Fibroblast of skin of scalp (primary cell): Measurements from ENCODE around the gene RPL23. TPM values are rescaled to one million over a fixed set of nuclear protein-coding genes. Genes with fewer than 3 reads are reported as not detected.

ENCODE experiments used
- DNase-seq: peaks from one replicate; pipeline ENCODE4 v3.0.0-alpha.2; 2013
- polyA plus RNA-seq, 2 experiments: library from polyadenylated mRNA; unstranded; fragments of 120-200 nt; gene quantifications; one replicate each; pipeline ENCODE4 v1.2.1, GENCODE V29; 2013; ENCODE audit not compliant: insufficient read length in 2 of 2

RPL23 gene
- 1,805 TPM for polyA plus RNA-seq (2013, experiment 1 of 2; ENCODE audit: insufficient read length)
- 1,721 TPM for polyA plus RNA-seq (2013, experiment 2 of 2; ENCODE audit: insufficient read length)

DNA sequence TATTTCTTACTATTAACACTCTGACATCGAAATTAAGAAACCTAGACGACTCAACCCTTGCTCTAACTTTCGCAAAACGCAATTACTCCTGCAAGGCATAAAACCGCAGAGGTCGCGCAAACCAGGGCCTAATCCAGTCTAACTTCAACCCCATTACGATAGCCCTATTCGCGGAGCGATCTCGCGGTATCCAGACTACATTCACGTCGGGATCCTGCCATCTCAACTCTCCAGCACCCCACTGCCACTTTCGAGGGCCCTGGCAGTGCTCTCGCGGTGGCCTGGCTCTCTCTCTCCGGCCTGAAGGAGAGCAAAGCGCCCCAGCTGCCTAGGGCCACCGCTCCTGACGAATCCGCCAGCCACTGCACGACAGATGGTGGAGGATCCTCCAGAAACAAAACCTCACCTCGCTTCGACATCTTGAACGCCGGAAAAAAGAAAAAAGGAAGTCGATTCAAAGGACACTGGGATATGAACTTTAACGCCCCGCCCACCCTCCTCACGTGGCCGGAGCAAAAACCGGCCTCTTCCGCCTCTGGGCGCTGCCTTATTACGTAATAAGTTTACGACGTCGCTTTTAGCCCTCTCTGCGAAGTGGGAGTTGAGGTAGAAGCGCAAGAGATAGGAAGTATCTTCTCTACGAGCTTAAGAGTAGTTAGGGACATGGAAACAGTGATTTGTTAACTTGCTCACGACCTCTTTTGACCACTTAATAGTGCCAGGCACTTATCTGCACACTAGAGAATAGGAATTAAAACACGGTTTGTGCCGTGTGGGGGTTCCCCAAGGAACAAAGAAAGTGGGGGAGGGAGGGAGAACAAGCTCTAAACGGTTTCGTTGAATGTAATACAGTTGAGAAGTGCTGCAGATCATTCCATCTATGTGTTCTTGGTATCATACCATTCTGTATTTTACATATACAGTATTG is at the start of gene RPL23:
Gene RPL23 (minus strand): TSS at position 430 of the 928 bp plus-strand sequence. CDS start 11 bp downstream, at position 419.
- DNase-seq, result peak; percentile 98

DNA sequence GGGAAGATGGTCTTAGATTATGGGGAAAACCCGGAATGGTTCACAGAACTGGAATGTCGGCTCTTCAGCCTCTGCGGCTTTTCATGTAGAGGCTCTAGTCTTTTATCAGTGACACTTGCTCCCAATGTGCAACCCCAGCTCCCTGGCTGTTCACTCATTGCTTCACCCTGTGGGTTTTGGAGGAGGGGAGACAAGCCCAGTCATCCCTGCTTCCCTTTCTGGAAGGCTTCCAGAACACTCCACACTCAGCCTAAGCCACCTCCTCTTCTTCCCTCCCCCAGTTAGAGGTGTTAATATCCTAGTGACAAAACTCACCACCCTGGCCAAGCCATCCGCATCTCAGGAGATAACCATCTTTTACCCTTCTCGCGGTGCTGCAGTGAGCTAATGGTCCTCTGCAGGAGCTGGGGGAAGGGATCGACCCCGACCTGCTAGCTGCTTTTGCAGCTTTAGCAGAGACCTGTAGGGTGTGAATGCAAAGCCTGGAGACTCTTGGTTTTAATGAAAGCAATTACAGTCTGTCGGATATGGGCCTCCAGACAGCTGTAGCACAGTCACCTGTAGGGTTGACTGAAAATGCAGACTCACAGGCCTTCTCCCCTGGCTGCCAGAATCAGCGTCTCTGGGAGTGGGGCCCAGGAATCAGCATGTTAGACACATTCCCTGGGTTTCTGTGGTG is 47.6 kb upstream of the RPL23 start:
- peak; percentile 97 for DNase-seq

DNA sequence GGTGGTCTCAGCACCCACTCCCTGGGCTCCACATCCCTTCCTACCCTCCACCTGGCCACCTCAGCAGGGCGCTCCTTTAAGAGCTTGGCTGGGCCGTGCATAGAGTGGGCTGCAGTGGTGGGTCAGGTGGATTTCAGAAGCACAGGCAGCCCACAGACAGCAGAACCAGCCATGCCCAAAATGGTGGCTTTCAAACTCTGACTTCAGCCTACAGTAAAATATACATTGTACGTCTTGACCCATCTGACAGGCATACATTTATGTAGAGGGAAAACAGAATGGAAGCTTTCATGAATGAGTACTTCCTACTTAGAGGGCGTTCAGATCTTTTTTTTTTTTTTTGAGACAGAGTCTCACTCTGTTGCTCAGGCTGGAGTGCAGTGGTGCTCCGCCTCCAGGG is 45.9 kb upstream of the RPL23 start:
- DNase-seq, result no peak

DNA sequence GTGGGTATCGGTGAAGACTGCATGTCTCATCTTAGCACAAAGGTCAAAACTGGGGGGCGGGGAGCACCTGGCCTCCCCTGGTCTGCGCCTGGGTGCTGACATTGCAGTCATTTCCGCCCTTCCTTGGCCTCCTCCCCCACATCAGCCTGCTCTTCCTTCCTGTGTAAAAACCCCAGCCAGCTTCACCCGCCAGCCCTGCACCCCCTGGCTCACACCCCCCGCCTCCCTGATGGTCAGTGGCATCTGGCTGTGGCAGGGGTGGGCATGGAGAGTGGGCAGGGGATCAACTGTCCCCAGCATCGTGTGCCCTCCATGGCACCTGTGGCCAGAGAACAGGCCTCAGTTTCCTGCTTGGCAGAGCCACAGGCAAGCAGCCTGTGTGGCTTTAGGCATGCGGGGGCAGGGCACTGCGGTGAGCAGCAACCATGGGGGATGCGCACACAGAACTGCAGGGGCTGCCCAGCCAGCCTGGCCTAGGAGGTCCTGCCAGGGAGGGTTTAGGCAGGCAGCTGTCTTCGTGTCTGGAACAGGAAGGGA is 45.4 kb upstream of the RPL23 start:
- DNase-seq, result no peak

DNA sequence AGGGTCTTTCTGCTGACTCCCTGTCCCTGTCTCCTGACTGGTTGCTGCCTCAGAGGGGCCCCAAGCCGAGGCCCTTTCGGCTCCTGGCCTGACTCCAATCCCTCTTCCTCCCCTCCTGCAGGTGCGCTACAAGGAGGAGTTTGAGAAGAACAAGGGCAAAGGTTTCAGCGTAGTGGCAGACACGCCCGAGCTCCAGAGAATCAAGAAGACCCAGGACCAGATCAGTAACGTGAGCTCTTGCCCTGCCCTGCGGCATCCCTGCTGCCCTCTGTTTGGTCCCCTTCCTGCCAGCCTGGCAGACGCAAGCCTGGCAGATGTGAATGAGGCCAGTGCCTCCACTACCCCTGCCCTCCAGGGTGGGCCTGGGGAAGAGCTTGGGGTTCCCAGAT is 44.8 kb upstream of the RPL23 start:
- DNase-seq, result no peak

DNA sequence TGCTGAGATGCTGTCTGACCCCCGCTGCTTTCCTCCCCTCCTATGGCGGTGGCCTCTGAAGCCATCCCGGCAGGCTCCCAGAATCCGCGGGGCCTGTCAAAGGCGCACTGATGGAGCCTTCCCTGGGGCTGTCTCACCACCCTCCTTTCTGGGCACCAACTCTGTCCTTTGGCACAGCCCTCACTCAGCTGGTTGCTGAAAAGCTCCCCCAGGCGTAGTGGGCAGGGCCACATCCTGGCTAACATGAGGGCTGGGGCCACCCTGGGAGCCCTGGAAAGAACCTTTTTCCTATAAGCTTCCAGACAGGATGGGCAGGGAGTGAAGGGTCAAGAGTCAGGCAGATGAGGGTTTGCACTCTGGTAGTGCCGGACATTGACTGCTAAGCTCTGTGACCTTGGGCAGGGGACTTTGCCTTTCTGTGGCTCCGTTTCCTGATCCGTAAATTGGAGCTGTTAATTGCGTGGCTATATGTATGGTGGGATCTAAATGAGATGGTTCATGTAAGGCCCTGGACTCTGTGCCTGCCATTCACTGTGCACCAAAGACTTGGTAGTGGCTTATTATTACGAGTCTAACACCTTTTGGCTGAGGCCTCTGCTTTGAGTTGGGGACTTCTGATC is 44.3 kb upstream of the RPL23 start:
- no peak for DNase-seq

DNA sequence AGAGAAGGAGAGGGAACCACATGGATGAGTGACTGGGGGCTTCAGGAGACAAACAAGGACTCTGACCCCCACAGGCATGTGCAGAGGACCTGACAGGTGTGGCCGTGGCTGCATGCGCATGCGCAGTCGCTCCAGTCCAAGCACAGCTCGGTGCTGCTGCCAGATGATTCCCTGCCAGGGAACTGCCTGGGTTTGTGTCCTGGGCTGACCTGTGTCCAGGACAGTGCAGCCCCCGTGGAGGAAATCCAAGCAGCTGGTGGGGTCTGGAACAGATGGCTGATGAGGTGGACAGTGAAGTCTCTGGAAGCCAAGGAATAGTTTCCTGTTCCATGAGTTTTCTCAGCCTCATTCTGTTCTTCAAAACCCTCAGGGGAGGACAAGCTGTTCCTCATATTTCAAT is 43.7 kb upstream of the RPL23 start:
- no peak for DNase-seq

DNA sequence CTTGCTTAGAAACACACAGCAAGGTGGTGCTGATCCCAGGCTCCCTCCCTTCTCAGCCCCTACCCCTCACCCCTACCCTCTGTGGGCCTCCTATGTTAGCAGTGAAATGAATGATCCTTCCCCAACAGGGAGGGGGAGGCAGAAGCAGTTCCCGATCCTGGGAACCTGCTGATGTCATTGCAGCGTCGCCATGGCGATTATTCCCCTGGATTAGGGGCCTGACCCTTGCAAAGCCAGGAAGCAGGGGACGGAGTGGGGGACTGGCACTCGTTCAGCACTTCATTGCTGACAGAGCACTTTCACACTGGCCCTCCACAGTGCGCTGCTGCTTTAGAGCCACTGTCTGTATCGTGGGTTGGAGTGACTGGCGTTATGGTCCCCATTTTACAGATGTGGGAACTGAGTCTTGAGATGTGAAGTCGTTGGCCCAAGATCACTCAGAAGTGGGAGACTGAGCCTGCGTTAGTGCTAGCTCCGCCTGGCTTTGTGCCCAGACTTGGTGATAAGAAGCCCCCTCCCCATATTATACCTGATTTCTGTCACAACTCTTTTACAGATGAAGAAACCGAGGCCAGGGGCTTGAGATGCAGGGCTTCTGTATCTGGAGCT is 42.9 kb upstream of the RPL23 start:
- no peak for DNase-seq

DNA sequence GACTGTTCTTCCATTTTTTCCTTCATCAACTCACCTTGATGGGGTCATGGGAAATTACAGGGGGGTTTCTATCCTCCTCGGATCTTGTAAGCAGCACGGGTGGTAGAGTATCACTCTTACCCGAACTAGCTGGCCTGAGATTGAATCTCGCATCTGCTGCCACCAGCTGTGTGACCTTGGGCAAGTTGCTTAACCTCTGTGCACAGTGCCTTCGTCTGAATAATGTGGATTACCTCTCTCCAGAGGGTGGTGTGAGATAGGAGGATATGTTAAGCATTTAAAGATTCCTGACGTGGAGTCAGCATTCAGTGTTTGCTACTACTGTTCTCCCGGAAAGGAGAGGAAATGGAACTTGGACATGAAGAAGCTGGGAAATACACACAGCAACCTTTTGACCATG is 40.8 kb upstream of the RPL23 start:
- DNase-seq, result no peak

DNA sequence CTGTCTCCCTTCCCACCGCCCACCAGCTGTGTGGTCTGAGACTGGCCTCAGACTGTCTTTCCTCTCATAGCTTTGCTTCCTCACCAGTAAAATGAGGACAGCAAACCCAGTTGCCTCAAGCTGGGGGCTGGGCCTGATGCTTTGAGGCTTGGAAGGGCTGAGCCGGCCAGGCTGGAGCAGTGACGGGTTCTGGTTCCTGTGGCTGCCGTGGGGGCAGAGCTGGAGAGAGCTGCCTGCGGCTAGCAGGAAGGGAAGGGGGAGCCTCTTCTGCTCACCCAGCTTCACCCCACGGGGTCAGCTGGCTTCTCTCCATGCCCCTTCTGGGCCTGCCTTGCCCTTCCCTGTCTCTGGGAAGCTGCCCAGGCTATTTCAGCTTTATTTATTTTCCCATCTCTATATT is 40.1 kb upstream of the RPL23 start:
- DNase-seq, result no peak

DNA sequence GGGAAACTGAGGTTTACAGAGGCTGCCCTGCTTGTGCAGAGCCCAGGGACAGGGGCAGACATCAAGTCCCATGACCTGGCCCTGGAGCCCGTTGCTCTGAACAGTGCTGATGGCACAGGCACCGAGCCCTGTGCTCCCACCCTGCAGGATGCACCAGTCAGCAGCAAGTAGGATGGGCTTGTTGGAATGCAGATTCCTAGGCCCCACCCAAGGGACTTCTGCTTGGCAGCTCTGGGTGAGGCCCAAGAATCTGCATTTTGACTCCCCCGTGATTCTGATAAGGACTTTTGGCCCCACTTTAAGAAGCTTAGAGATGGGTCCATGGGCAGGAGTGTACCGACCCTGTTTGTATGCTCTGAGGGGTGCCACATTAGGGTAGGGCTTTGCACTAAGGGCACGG is 39.6 kb upstream of the RPL23 start:
- DNase-seq, result no peak

DNA sequence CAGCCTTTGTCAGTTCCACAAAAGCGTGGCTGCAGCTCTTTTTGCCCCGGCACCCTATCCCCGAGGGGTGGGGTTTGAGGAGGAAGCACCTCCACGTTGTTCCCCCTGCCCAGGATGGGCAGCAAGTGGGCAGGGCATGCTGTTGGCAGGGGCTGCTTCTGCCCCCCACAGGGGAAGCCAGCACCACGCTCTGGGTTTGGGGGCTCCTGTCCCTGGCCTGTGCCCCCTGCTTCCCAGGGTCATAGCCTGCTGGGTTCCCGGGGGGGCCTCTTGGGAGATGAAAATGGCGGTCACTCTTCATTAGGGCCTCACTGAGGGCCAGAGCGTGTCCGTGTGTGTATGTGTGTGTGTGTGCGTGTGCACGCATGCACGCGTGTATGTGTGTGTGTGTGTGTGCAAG is 39.1 kb upstream of the RPL23 start:
- DNase-seq, result no peak

DNA sequence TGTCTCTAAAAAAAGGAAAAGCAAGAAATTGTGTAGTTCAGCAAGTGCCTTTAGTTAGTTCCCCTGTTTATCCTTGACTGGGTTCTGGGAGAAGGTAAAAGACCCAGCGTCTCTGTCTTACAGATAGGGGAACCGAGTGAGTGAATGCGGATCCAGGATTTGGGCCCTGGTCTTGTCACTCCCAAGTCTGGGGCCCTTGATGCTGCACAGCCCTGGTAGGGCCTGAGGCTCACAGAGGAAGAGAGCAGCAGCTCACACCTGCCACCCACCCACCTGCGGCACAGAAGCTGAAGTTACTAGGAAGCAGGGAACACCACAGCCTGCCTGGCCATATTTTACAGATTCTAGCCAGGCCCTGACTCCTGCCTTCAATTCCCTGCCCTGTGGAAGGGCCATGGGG is 38.6 kb upstream of the RPL23 start:
- DNase-seq, result no peak

DNA sequence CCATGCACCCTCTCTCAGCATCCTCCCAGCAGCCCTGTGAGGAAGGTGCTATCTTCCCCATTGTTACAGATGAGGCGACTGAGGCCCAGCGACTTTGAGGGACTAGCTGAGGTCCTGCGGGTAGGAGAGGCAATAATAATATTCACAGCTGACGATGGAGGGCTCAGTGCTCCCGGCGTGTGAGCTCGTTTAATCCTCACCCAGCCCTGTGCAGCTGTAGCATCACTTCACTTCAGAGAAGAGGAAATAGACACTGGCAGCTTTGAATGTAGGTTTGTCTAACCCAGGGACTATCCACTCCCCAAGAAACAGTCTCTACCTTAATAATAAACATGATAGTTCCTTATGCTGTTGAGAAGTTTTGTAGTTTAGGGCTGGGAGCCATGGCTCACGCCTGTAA is 37.9 kb upstream of the RPL23 start:
- DNase-seq, result no peak

DNA sequence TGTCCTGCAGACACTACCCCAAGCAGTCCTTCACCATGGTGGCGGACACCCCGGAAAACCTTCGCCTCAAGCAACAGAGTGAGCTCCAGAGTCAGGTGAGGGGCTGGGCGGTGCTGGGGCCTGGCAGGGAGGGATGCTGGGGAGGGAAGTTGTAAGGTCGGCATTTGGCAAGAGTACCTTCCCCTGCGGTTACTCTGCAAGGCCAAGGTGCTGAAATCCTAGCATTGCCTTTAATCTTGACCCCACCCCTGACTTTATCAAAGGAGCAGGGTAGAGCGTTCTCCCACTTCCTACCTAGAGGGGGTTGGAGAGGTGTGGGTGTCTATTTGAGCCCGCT is 36.9 kb upstream of the RPL23 start:
- DNase-seq, result no peak

DNA sequence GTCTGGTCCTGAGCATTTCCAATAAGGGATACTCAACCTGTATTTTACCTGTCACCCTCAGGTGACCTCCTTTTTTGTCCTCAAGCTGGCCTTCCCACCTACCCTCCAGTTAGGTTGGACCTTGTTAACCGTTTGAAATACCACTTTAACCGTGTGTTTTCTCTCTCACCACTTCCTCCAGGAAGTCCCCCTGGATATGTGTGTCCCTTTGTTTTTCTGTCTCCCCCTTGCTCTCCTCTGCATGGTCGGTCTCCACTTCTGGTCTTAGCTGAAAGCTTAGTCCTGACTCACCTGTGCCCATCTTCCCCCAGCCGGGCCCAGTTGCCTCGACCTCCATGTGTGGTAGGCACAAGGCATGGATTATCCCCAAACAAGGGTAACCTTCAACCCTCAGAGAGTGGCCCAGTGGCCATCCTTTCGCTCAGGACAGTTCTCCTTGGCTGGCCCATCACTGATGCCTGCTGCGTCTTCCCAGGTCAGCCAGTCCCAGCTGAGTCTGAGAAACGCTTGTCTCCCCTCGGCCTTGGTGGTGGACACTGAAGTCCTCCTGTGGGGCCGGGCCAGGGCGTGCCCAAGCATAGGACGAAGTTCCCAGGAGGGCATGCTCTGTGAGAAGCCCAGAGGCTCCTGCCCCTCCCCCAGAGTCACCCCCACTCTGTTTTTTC is 36.4 kb upstream of the RPL23 start:
- no peak for DNase-seq

DNA sequence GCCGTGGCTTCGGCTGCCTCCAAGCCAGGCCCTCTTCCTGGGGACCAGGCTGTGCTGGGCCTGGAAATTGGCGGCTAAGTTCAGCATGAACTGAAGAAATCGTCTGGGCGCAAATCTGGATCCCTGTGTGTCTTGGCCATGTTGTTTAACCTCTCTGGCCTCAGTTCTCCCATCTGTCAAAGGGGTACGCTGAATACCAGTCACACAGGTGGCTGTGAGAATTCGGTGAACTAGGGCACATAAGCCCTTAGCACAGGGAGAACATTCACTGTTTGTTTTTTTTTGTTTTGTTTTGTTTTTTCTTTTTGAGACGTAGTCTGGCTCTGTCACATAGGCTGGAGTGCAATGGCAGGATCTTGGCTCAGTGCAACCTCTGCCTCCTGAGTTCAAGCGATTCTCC is 35.3 kb upstream of the RPL23 start:
- no peak for DNase-seq

DNA sequence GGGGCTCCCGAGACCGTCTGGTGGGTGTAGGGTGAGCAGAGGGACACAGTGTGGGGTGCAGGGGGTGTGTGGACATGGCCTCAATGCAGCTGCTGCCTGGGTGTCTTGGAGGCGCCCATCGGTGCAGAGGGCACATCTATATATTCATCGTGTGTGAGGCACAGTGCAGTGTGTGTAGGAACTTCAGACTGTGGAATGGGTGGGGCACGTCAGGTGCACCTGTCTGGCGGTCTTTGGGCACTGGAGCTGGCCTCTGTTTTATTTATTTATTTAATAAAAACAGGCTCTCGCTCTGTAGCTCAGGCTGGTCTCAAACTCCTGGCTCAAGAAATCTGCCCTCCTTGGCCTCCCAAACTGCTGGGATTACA is 33.1 kb upstream of the RPL23 start:
- no peak for DNase-seq

DNA sequence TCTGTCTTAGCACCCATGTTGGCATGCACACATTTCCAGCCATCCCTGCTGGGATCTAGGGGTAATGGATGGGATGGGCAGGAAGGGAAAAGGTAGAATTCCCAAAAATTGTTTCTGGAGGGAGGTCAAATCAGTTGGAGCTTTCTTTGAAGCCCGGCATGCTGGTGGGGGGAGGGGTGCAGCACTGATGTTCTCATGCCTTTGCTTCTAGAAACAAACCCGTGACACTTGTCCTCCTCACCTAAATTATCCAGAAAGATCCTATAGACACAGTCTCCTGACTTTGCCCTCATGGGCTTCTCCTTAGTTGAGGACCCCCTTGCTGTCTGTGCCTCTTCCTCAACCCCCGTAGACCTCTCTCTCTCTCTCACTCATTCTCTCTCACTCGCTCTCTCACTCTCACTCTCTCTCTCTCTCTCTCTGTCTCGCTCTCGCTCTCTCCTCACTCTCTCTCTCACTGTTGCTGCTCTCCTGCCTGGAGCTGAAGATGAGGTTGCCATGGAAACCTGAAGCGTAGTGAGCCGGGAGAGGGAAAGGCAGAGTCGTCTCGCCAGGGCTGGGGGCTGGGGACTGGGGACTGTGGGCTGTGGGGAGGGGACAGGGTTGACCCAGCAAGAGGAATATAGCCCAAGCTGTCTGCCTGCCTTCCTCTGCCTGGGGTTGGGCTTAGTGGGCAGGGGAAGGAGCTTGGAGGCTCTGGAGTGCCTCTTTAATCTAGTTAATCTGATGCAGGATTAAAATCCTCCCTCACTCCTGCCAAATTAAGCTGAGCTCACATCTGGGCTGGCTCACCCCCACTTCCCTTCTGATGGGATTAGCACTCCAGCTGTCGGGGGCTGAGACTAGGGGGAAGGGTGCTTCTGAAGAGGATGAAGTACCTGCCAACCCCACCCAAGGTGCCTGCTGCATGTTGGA is 32.5 kb upstream of the RPL23 start:
- DNase-seq, result no peak

DNA sequence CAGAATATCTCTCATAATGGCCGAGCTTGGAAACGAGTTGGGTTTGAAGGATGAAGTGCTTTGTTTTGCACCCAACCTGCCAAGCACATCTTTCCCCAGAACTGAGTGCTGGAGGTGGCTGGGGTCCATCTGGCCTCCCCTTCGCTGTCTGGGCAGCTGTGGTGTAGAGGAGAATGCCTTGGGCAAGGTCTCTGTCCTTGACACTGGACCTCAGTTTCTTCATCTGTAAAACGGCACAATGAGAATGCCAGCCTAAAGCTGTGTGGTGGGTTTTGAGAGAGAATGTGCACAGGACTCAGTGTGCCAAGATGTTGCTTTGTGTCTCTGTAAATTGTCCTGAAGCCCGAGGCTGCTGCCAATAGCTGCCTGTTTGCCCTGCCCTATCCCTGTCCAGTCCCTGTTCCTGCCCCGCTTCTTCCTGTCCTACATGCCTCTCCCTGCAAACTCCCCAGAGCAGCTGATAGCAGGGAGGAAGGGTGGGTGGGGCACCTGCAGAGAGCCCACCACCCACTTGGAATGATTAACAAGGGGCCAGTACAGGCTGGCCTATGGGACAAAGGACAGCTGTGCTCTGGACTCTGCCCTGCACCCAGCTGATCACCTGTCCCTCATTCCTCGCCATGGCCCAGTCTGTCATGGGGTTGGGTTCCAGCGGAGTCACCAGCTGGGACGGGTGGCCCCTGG is 31.7 kb upstream of the RPL23 start:
- DNase-seq, result no peak
